SK-N-SH (cell line): ENCODE results near the gene CDKN3. TPM values are rescaled to one million over a fixed set of nuclear protein-coding genes. Genes with fewer than 3 reads are reported as not detected.

ENCODE experiments used
- CTCF ChIA-PET: fragments of 300-600, 350-600 bp; formaldehyde crosslinking; extraction: SDS; loops from one replicate; lab custom pipeline; 2021; lab: Yijun Ruan, JAX
- POLR2A ChIA-PET: fragments of 350-600 bp; sonication (Branson Sonifier 250); formaldehyde crosslinking; extraction: SDS; loops from one replicate; lab custom pipeline; 2020; ENCODE audit warnings: antibody characterized with exemption, inconsistent platforms; lab: Yijun Ruan, JAX
- DNase-seq: peaks from one replicate; pipeline ENCODE4 v3.0.0; 2012
- H2AFZ ChIP-seq: fragments of 200-600 bp; sonication (generic); 2 replicates; pipeline ENCODE4 v1.8.1; 2016; ENCODE audit warnings: antibody characterized with exemption, mild to moderate bottlenecking, low read depth
- H3F3A ChIP-seq: fragments of 200-600 bp; sonication (generic); replicated peaks from 2 replicates; pipeline ENCODE3; 2016; ENCODE audit warnings: antibody characterized with exemption, mild to moderate bottlenecking; ENCODE audit not compliant: insufficient read depth
- H3K27ac ChIP-seq, 2 experiments: fragments of 200-500 bp in 1 of 2; fragments of 200-600 bp in 1 of 2; sonication (Bioruptor generic) in 1 of 2; sonication (generic), shearing (Covaris generic) in 1 of 2; 2 replicates each; pipeline versions ENCODE4 v1.5.1 to v1.6.1; 2014 to 2016; ENCODE audit warnings: low read depth in 2 of 2, inconsistent platforms in 1 of 2, low read length in 1 of 2, mild to moderate bottlenecking in 1 of 2, mixed read lengths in 1 of 2
- H3K27me3 ChIP-seq: fragments of 200-600 bp; sonication (generic), shearing (Covaris generic); 2 replicates; pipeline ENCODE4 v1.6.1; 2016; ENCODE audit warnings: mixed run types; ENCODE audit not compliant: insufficient read depth
- H3K36me3 ChIP-seq, 2 experiments: fragments of 200-500 bp in 1 of 2; fragments of 200-600 bp in 1 of 2; sonication (Bioruptor generic) in 1 of 2; sonication (generic) in 1 of 2; replicated peaks in 1 of 2; 2 replicates each; pipeline versions ENCODE3 to v1.5.1; 2014 to 2016; ENCODE audit warnings: low read length in 1 of 2, mild to moderate bottlenecking in 1 of 2; ENCODE audit not compliant: insufficient read depth in 2 of 2, control insufficient read depth in 1 of 2
- H3K4me1 ChIP-seq, 2 experiments: fragments of 200-500 bp in 1 of 2; fragments of 200-600 bp in 1 of 2; sonication (Bioruptor generic) in 1 of 2; sonication (generic), shearing (Covaris generic) in 1 of 2; 2 replicates each; pipeline versions ENCODE4 v1.5.1 to v1.6.1; 2014 to 2016; ENCODE audit warnings: low read depth in 1 of 2, low read length in 1 of 2, mixed run types in 1 of 2; ENCODE audit not compliant: insufficient read depth in 2 of 2, control insufficient read depth in 1 of 2
- H3K4me2 ChIP-seq: fragments of 200-600 bp; sonication (generic), shearing (Covaris generic); 2 replicates; pipeline ENCODE4 v1.6.1; 2017; ENCODE audit warnings: mixed run types
- H3K4me3 ChIP-seq, 2 experiments: fragments of 200-500 bp in 1 of 2; fragments of 200-600 bp in 1 of 2; sonication (Bioruptor generic) in 1 of 2; sonication (generic), shearing (Covaris generic) in 1 of 2; 2 replicates each; pipeline versions ENCODE4 v1.5.1 to v1.8.1; 2014 to 2016; ENCODE audit warnings: low read depth in 2 of 2, inconsistent platforms in 1 of 2, low read length in 1 of 2, mild to moderate bottlenecking in 1 of 2, mixed read lengths in 1 of 2, moderate library complexity in 1 of 2
- H3K79me2 ChIP-seq: fragments of 200-600 bp; sonication (generic); 2 replicates; pipeline ENCODE4 v1.8.1; 2017; ENCODE audit warnings: mild to moderate bottlenecking; ENCODE audit not compliant: insufficient read depth
- H3K9ac ChIP-seq: fragments of 200-600 bp; sonication (generic); 2 replicates; pipeline ENCODE4 v1.6.1; 2017; ENCODE audit warnings: mixed run types
- H3K9me2 ChIP-seq: fragments of 200-600 bp; sonication (generic); 2 replicates; pipeline ENCODE4 v1.6.1; 2017; ENCODE audit warnings: mixed run types
- H3K9me3 ChIP-seq: fragments of 200-600 bp; sonication (generic); 2 replicates; pipeline ENCODE4 v1.6.1; 2017; ENCODE audit warnings: mixed run types, mild to moderate bottlenecking, moderate library complexity
- H4K20me1 ChIP-seq: fragments of 200-600 bp; sonication (generic); 2 replicates; pipeline ENCODE4 v1.6.1; 2017; ENCODE audit warnings: mild to moderate bottlenecking, mixed run types; ENCODE audit not compliant: insufficient read depth
- GATA2 ChIP-seq: sonication (generic); formaldehyde crosslinking; IDR thresholded peaks from 2 replicates; pipeline ENCODE4 v1.5.0; 2020; ENCODE audit warnings: mild to moderate bottlenecking, missing genetic modification reagents
- NFIC ChIP-seq: IDR thresholded peaks from 2 replicates; pipeline ENCODE4 v1.4.0; 2012; ENCODE audit warnings: borderline replicate concordance
- NRF1 ChIP-seq: IDR thresholded peaks from 2 replicates; pipeline ENCODE4 v1.6.1; 2012; ENCODE audit warnings: low read depth, mild to moderate bottlenecking, low read length
- POLR2AphosphoS5 ChIP-seq: IDR thresholded peaks from 2 replicates; pipeline ENCODE4 v1.6.1; 2012; ENCODE audit warnings: low read depth, low read length
- RAD21 ChIP-seq: IDR thresholded peaks from 2 replicates; pipeline ENCODE4 v1.6.1; 2012; ENCODE audit warnings: mild to moderate bottlenecking, low read length
- RXRA ChIP-seq: IDR thresholded peaks from 2 replicates; pipeline ENCODE4 v1.4.0; 2012; ENCODE audit warnings: low read depth, mild to moderate bottlenecking, borderline replicate concordance
- SMC3 ChIP-seq: IDR thresholded peaks from 2 replicates; pipeline ENCODE4 v1.6.1; 2012; ENCODE audit warnings: low read depth, low read length, improper control_type of control experiment
- WGBS: methylation state at CpG from one replicate; pipeline ENCODE4 v1.1.6; 2017; ENCODE audit warnings: low lambda C conversion rate; 5-methylcytosine and 5-hydroxymethylcytosine counted together
- polyA plus RNA-seq, 3 experiments: library from polyadenylated mRNA; depleted of rRNA; stranded (reverse); fragments of >200 nt; gene quantifications; 2 replicates each; pipeline ENCODE4 v1.2.3, GENCODE V29; 2012
- TF ChIP-seq, protein P1 (sequence below): fragments of 150-350 bp; IDR thresholded peaks from 2 replicates; pipeline ENCODE4 v1.6.1; 2017; ENCODE audit warnings: antibody characterized with exemption, low read length, low read depth, borderline replicate concordance
- TF ChIP-seq, protein P2 (sequence below): IDR thresholded peaks from 2 replicates; pipeline ENCODE4 v1.6.1; 2012; ENCODE audit warnings: mild to moderate bottlenecking, low read depth, low read length, moderate library complexity
- TF ChIP-seq, protein P3 (sequence below): fragments of 150-350 bp; IDR thresholded peaks from 2 replicates; pipeline ENCODE4 v1.6.1; 2016; ENCODE audit warnings: mild to moderate bottlenecking, low read depth, low read length
- TF ChIP-seq, protein P4 (sequence below): fragments of 200-600 bp; sonication (generic); IDR thresholded peaks from 2 replicates; pipeline ENCODE4 v1.6.1; 2017; ENCODE audit warnings: antibody characterized with exemption, mild to moderate bottlenecking, moderate library complexity

CDKN3 gene
- polyA plus RNA-seq, 1 of the 3 experiments (the other 2 are of a cell fraction) = 26.7 TPM

DNA sequence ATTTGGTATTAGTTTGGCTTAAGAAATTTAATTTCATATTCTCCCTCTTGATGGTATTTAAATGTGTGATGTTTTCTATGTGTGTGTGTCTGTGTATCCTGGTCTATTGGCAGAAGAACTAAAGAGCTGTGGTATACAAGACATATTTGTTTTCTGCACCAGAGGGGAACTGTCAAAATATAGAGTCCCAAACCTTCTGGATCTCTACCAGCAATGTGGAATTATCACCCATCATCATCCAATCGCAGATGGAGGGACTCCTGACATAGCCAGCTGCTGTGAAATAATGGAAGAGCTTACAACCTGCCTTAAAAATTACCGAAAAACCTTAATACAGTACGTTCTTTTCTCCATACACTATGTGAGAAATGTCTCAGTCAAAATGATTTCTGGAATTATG, 14.6 kb downstream of the CDKN3 start (continued):
- TF ChIP-seq, protein P1, sequence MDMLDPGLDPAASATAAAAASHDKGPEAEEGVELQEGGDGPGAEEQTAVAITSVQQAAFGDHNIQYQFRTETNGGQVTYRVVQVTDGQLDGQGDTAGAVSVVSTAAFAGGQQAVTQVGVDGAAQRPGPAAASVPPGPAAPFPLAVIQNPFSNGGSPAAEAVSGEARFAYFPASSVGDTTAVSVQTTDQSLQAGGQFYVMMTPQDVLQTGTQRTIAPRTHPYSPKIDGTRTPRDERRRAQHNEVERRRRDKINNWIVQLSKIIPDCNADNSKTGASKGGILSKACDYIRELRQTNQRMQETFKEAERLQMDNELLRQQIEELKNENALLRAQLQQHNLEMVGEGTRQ = no peak
- no peak for TF ChIP-seq POLR2AphosphoS5
- TF ChIP-seq NFIC = no peak
- TF ChIP-seq GATA2 (CRISPR knock-in tag) = no peak
- TF ChIP-seq, protein P2, sequence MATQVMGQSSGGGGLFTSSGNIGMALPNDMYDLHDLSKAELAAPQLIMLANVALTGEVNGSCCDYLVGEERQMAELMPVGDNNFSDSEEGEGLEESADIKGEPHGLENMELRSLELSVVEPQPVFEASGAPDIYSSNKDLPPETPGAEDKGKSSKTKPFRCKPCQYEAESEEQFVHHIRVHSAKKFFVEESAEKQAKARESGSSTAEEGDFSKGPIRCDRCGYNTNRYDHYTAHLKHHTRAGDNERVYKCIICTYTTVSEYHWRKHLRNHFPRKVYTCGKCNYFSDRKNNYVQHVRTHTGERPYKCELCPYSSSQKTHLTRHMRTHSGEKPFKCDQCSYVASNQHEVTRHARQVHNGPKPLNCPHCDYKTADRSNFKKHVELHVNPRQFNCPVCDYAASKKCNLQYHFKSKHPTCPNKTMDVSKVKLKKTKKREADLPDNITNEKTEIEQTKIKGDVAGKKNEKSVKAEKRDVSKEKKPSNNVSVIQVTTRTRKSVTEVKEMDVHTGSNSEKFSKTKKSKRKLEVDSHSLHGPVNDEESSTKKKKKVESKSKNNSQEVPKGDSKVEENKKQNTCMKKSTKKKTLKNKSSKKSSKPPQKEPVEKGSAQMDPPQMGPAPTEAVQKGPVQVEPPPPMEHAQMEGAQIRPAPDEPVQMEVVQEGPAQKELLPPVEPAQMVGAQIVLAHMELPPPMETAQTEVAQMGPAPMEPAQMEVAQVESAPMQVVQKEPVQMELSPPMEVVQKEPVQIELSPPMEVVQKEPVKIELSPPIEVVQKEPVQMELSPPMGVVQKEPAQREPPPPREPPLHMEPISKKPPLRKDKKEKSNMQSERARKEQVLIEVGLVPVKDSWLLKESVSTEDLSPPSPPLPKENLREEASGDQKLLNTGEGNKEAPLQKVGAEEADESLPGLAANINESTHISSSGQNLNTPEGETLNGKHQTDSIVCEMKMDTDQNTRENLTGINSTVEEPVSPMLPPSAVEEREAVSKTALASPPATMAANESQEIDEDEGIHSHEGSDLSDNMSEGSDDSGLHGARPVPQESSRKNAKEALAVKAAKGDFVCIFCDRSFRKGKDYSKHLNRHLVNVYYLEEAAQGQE = no peak
- TF ChIP-seq RXRA = no peak
- TF ChIP-seq, protein P3, sequence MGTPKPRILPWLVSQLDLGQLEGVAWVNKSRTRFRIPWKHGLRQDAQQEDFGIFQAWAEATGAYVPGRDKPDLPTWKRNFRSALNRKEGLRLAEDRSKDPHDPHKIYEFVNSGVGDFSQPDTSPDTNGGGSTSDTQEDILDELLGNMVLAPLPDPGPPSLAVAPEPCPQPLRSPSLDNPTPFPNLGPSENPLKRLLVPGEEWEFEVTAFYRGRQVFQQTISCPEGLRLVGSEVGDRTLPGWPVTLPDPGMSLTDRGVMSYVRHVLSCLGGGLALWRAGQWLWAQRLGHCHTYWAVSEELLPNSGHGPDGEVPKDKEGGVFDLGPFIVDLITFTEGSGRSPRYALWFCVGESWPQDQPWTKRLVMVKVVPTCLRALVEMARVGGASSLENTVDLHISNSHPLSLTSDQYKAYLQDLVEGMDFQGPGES = no peak

DNA sequence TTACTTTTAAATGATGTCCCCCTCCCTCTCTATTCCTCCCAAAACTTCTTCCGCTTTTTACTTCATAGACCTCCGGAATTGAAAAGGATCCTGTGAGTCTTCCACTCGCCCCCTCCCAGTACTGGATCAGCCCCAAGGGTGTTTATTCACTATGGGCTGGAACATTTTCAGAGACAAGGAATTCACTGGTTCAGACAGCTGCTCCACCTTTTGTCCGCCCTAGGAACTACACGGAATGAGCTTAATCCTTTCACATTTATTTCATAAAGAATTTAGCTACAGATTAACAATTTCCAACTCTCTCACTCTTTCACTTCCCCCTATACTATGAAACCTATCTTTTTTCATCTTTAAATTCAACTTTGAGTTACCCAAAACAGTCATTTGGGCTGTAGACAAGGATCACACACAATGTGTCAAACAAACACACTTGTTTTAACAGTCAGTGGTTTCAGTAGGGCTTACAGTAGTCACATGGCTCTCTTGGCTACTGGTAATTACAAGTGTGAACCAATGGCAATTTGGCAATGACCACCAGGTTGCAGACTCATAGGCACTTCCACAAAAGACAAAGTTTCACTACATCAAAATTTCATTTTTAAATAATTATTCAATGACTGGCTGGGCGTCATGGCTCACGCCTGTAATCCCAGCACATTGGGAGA, 23.8 kb downstream of the CDKN3 start:
- Histone ChIP-seq H3K9me3 (no peaks in the 10 kb centered on the region), H2AFZ (no peak overlapping the region), H3K4me3 (no peak overlapping the region), H3K4me2 (no peak overlapping the region), H3K36me3 (peaks cover 23 to 25% of the 10 kb centered on the region in 2 experiments), H3K27ac (no peak overlapping the region), H3K9ac (no peak overlapping the region), H3K4me1 (no peaks in the 10 kb centered on the region; a peak in 1 of 4 replicates), H3K79me2 (no peaks in the 10 kb centered on the region; the same call in 1 of the 2 replicates), H4K20me1 (no peaks in the 10 kb centered on the region), H3F3A (peaks cover 14% of the 10 kb centered on the region), H3K9me2 (no peaks in the 10 kb centered on the region), H3K27me3 (no peaks in the 10 kb centered on the region)
- 78% methylated on average over 7 of the region's 7 CpGs for WGBS
- TF ChIP-seq SMC3 (peak; percentile 41), NRF1 (no peak), RAD21 (peak; percentile 60)
- TF ChIP-seq, protein P4, sequence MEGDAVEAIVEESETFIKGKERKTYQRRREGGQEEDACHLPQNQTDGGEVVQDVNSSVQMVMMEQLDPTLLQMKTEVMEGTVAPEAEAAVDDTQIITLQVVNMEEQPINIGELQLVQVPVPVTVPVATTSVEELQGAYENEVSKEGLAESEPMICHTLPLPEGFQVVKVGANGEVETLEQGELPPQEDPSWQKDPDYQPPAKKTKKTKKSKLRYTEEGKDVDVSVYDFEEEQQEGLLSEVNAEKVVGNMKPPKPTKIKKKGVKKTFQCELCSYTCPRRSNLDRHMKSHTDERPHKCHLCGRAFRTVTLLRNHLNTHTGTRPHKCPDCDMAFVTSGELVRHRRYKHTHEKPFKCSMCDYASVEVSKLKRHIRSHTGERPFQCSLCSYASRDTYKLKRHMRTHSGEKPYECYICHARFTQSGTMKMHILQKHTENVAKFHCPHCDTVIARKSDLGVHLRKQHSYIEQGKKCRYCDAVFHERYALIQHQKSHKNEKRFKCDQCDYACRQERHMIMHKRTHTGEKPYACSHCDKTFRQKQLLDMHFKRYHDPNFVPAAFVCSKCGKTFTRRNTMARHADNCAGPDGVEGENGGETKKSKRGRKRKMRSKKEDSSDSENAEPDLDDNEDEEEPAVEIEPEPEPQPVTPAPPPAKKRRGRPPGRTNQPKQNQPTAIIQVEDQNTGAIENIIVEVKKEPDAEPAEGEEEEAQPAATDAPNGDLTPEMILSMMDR = peak; percentile 72
- CTCF ChIA-PET = interaction anchor here (0.6 to 2.0 kb wide), 8 partner anchors 9 to 883 kb away, joined by 3 to 7 read pairs (median 4); no protein-coding TSS in a partner anchor
- POLR2A ChIA-PET = no interaction called here
- DNase-seq = peak; percentile 41
